ELR (cell line): ENCODE results near the gene MIOS.

Experiments used
- DNase-seq: peaks from one replicate; pipeline ENCODE4 v3.0.0-alpha.2; 2015; ENCODE audit warnings: low read depth

Gene MIOS

GRCh38 chr7:7566651-7567611 lies at the start of gene MIOS:
Gene MIOS (plus strand): TSS chr7:7566884. CDS start chr7:7572476, 5,592 bp downstream.
- DNase-seq = peak; percentile 88

GRCh38 chr7:7517754-7518153 lies 48.9 kb upstream of the MIOS start:
- no peak for DNase-seq

DNA sequence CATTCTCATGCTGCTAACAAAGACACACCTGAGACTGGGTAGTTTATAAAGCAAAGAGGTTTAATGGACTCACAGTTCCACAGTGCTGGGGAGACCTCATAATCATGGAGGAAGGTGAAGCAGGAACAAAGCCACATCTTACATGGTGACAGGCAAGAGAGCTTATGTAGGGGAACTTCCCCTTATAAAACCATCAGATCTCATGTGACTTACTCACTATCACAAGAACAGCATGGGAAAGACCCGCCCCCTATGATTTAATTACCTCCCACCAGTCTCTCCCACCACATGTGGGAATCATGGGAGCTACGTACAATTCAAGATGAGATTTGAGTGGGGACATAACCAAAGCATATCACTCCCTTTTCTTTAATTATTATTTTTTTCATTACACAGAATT lies 47.6 kb upstream of the MIOS start:
- DNase-seq = no peak

GRCh38 chr7:7519528-7519927 lies 47.2 kb upstream of the MIOS start:
- DNase-seq = no peak

- DNase-seq = no peak
These were observed 45.4 kb upstream of the MIOS start for GRCh38 chr7:7521259-7521658.

DNA sequence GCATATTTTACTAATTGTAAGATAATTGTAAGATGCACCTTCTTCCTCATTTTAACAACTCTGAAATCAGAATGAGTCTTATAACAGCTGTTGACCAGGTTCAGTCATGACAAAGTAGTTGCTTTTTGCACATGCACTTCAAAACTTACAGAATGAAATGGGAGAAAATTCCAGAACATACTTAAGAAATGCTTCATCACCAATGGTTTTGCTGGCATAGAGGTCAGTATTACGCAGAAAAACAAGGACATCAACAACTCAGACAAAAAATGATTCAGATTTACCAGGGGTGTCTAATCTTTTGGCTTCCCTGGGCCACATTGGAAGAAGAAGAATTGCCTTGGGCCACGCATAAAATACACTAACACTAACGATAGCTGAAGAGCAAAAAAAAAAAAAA lies 44.3 kb upstream of the MIOS start:
- DNase-seq = no peak

- DNase-seq = no peak
These were observed 42.6 kb upstream of the MIOS start for GRCh38 chr7:7524121-7524520.

GRCh38 chr7:7526006-7526405 lies 40.7 kb upstream of the MIOS start:
- DNase-seq = no peak

DNA sequence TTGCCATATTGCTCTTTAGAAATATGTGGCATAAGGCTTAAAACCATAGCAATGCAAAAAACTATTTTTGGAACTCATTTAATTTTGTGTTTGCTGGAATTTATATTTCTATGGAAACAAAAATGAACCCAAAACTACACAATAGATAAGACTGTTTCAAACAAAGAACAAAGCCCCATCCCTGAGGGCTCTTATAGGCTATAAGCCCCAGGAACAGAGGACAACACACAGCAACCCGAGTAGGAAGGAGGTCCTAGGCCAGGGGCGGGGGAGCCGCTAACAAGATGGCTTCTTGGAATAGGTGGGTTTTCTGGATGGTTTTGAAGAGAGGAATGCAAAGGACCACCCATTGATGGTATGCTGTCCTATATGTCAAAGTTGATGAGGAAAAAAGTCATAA lies 39.6 kb upstream of the MIOS start:
- no peak for DNase-seq

DNA sequence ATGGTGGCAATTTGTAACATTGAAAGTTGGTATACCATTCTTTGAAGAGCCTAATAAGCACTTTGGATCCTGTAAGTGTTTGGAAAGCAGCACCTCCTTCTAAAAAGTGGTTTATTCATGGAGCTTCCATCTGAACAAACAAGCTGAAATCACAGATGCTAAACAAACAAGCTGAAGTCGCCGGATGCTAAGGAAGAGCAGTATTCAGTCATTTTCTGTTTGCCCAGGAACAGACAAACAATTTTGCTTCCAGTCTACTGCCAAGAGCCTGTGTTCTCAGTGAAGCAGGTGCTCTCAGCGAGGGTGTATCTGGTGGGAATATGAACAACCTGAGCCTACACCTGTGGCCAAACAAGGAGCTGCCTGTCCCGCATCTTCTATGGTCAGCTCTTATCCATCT lies 37.4 kb upstream of the MIOS start:
- no peak for DNase-seq

- DNase-seq = no peak
These were observed 32.8 kb upstream of the MIOS start for GRCh38 chr7:7533831-7534430.

DNA sequence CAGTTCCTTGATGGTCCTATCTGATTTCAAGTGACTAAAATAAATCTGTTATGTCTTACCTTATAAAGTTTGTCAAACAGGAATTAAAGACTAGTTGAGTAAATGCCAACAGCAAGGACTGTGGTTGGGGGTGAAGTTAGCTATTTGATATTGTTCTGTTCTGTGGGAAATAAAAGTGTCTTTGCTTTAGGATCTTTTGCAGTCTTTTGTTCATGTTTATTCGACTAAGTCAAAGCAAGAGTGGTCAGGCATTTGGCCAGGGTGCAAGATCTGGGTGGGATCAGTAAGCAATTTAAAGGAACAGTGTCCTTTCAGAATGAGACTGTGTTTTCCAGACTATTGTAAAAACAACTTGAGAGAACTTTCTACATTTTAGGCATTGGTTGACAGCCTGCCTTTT lies 31.0 kb upstream of the MIOS start, which contains the start of gene COL28A1:
COL28A1 (minus strand) TSS at position 183 of the 400 bp plus-strand sequence. CDS start 2,998 bp downstream, outside the sequence.
- no peak for DNase-seq

- no peak for DNase-seq
These were observed 30.2 kb upstream of the MIOS start for GRCh38 chr7:7536396-7537019.

DNA sequence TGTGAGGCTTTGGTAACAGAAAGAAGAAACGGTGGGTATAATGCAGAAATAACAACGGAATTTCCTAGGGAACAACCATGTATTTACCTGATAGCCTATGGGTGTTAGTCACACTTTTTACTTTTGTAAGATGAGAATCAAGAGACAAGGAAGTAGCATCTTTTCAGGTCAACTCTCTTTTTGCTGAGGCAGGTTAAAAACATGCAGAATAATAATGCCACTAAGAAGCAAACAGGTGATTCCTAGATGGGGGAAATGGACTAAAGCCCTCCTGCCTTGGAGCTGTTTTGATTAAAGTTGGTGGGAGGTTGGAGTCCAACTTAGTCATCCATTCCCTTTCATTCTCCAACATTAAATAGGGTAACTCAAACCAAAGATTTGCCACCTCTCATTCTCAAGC lies 29.0 kb upstream of the MIOS start:
- no peak for DNase-seq

DNA sequence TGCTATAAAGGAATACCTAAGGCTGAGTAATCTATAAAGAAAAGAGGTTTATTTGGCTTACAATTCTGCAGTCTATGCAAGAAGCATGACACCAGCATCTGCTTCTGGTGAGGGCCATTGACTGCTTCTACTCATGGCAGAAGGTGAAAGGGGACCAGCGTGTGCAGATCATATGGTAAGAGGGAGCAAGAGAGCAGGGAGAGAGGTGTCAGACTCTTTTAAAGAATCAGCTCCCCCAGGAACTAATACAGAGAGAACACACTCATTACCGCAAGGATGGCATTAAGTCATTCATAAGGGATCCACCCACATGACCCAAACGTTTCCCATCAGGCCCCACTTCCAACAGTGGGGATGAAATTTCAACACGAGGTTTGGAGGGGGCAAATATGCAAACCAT lies 27.5 kb upstream of the MIOS start:
- DNase-seq = no peak

- DNase-seq = no peak
These were observed 27.0 kb upstream of the MIOS start for GRCh38 chr7:7539711-7540110.

- DNase-seq = no peak
These were observed 24.3 kb upstream of the MIOS start for GRCh38 chr7:7542251-7542835.

- DNase-seq = no peak
These were observed 18.3 kb upstream of the MIOS start for GRCh38 chr7:7548407-7548806.

GRCh38 chr7:7550663-7551062 lies 16.0 kb upstream of the MIOS start:
- no peak for DNase-seq

GRCh38 chr7:7552199-7552598 lies 14.5 kb upstream of the MIOS start:
- DNase-seq = no peak

DNA sequence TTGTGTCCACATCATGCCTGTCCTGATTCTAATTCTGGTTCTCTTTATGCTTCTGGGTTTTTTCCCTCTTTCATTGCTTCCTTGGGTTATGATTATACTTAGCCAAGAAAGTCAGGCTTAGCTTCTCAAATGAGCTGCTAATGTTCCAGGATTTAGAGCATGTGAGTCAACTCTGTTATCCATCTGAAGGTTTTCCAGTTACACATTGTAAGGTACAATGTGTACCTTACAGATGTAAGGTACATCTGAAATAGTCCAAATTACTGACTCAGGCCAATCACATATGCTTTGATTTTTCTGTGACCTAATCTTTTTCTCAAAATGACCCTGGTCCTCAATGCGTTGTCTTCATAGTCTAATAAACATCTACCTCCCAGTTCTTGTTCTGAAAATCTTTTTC lies 13.3 kb upstream of the MIOS start:
- no peak for DNase-seq

DNA sequence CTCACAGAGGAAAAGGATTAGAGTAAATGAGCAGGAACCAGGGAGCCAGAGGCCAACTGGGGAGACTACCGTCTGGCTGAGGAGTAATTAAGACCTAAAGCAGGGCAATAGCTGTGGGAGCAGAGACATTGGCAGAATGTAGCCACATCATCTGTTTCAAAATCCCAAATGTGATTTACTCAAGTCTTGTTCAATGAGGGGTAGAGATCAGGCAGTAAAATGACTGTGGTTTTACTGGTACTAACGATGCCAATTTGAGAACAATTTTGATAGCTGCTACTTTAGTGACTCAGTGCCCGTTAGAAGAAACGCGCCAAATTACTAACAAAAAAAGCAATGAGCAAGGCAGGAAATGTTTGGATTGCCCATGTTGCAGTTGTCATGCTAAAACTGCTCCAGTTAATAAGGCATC lies 12.7 kb upstream of the MIOS start:
- peak; percentile 72 for DNase-seq
